GM21717 (cell line): ENCODE data around the gene XRCC6.
"Not testable (repeated sequence)": the region's sequence is repeated elsewhere in the genome, so short reads cannot be mapped to it uniquely, and the experiment has no call there.

Source experiments
- ATAC-seq: cut with Tn5 transposase; IDR thresholded peaks from one replicate; pipeline ENCODE4 v1.9.1; 2021; ENCODE audit warnings: mild to moderate bottlenecking, moderate library complexity; ENCODE audit not compliant: unreplicated experiment

XRCC6 gene

DNA sequence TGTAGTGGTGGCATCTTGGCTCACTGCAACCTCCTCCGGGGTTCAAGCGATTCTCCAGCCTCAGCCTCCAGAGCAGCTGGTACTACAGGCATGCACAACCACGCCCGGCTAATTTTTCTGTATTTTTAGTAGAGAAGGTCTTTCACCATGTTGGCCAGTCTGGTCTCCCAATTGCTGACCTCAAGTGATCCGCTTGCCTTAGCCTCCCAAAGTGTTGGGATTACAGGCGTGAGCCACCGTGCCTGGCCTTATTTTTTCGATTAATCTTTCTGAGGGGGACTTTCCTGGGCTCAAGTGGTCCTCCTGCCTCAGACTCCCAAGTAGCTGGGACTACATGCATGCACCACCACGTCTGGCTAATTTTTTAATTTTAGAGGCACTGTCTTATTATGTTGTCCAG is 62.0 kb downstream of the XRCC6 start:
- ATAC-seq, result no peak

GRCh38 chr22:41683616-41684015 is 62.5 kb downstream of the XRCC6 start:
- no peak for ATAC-seq

DNA sequence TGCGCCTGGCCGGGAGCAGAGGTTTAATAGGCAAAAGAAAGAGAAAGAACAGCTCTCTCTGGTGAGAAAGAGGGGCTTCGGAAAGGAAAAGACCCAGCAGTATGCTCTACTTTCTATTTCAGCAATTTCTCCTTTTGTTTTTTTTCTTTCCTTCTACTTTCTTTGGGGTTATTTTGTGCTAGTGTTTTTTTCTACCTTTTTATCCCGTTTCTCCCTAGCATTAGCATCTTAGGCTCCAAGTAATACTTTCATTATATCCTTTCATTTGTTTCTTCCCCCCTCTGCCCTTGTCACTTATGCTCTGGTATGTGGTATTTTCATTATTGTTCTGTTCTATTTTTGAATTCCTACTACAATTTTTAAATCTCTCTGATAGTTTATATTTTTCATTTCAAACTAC is 63.1 kb downstream of the XRCC6 start:
- no peak for ATAC-seq

DNA sequence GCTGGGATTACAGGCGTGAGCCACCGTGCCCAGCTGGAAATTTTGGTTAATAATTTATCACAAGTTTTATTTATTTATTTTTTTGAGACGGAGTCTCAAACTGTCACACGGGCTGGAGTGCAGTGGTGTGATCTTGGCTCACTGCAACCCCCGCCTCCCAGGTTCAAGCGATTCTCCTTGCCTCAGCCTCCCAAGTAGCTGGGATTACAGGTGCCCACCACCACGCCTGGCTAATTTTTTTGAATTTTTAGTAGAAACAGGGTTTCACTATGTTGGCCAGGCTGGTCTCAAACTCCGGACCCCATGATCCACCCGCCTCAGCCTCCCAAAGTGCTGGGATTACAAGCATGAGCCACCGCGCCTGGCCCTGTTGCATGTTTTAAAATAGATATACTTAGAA is 65.8 kb downstream of the XRCC6 start:
- ATAC-seq, result not testable (repeated sequence)

DNA sequence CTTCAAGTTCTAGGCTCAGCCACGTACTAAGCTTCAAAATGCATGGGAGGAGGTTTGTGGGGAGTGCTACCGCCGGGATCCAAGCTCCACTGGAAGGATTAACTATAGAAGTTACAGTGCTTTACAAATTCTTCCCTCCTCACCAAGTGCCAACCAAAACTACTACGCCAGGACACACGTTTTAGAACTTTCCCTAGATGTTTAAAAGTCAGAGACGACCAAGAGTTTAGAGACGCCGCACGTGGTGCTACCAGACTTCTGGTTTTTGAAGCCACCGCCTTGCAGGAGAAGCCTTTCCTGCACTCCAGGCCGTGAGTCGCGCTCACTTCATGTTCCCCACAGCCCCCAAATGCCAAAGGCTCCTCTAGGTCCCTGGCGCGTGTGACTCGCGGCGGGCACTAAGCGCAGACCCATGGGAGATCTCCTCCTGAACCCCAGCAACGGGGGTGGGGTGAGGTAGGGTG is 66.8 kb downstream of the XRCC6 start:
- no peak for ATAC-seq

GRCh38 chr22:41688365-41689211 is 67.5 kb downstream of the XRCC6 start, which contains the start of gene SNU13:
SNU13 (minus strand) TSS chr22:41688867; CDS start chr22:41688796, 71 bp downstream.
- peak; percentile 78 for ATAC-seq

GRCh38 chr22:41690476-41690875 is 69.4 kb downstream of the XRCC6 start:
- no peak for ATAC-seq

- no peak for ATAC-seq
Measured at GRCh38 chr22:41695211-41695610, 74.1 kb downstream of the XRCC6 start.

DNA sequence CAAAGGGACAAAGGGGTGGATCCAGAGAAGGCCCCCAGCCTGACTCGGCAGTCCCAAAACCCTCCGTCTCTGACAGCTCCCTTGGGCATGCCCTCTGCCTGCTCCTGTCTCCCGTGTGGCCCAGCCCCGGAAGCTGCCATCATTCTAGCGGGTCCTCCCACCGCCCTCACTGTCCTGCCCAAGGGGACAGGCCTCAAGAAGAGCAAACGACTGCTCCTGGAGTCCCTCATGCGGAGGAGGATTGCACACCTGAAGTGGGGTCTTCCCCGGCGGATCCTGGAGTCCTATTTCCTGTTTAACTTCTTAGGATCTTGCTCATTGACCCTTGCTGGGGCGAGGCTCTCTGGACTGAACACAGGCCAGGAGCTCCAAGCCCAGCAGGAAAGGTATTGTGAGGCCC is 75.6 kb downstream of the XRCC6 start:
- ATAC-seq, result no peak

DNA sequence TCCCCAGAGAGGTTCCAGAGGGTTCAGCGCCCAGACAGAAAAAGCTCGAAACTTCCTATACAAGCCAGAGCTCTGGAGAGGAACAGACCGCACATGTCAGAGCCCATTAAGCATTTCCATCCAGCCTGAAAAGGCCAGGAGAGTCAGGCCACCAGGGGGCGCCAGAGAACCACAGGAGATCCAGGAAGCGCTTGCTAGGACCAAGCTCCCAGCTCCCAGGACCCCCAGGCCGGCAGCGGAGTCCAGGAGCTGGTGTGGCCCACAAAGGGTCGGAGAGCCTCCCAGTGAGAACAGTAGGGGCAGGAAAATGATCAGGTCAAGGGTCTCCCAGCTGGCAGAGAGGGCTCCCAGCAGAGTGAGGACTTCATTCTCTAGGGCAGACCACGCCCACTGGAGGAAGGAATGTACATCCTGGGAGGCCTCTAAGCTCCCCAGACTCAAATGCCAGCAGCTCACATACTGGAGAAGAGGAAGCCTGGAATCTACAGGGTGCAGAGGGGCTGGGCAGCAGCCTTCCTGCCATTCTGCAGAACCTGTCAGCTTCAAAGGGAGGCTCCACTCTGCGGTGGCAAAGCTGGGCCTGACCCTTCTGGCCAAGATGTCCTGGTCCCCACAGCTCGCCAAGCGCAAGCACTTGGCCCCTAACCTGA is 76.2 kb downstream of the XRCC6 start:
- no peak for ATAC-seq

- ATAC-seq, result no peak
Measured at GRCh38 chr22:41699264-41700107, 78.4 kb downstream of the XRCC6 start, which contains the start of gene MEI1. MEI1 (plus strand) TSS chr22:41699503; CDS start chr22:41699539, 36 bp downstream.

- ATAC-seq, result no peak
Measured at GRCh38 chr22:41700108-41700364, 78.9 kb downstream of the XRCC6 start.

DNA sequence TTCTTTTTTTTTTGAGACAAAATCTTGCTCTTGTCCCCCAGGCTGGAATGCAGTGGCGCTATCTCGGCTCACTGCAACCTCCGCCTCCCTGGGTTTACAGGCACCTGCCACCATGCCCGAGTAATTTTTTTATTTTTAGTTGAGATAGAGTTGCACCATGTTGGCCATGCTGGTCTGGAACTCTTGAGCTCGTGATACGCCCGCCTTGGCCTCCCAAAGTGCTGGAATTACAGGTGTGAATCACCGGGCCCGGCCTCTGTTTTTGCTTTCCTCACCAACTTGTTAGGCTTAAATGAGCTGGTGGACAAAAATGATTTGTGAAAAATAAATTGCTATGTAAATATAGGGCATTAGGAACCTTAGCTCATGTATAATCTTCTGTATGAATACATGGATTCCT is 81.7 kb downstream of the XRCC6 start:
- no peak for ATAC-seq

DNA sequence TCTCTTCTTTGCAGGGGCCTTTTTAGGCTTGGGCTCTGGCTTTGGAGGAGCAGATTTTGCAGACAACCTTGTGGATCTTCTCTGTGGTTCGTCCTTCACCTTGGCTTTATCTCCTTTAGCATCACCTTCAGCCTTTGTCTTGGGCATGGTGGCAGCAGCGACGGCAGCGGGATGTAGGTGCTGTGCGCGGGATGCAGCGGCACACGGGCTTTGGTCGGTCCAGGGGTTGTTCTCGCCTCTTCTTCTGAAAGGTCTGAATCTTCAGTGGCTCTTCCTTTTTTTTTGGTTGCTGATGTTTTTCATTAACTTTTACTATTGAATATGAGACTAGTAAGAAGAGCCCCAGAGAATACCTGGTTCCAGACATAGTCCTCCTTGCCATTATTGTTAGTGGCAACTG is 88.2 kb downstream of the XRCC6 start:
- no peak for ATAC-seq

DNA sequence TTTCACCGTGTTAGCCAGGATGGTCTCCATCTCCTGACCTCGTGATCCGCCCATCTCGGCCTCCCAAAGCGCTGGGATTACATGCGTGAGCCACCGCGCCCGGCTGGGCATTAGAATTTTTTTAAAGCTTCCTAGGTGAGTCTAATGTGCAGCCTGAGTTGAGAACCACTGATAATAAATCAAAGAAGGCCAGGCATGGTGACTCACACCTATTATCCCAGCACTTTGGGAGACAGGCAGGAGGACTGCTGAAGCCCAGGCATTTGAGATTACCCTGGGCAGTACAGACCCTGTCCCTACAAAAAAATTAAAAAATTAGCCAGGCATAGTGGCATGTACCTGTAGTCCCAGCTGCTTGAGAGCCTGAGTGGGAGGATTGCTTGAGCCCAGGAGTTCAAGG is 91.9 kb downstream of the XRCC6 start:
- no peak for ATAC-seq
